Measurements from ENCODE around the gene CXXC4. TPM values are rescaled to one million over a fixed set of nuclear protein-coding genes. Genes with fewer than 3 reads are reported as not detected.

Gene CXXC4
- total and polyA plus RNA-seq, 2 donors (not counting 1 experiment from before 2014, with no cell fraction given): under 0.01 to 0.02 TPM

DNA sequence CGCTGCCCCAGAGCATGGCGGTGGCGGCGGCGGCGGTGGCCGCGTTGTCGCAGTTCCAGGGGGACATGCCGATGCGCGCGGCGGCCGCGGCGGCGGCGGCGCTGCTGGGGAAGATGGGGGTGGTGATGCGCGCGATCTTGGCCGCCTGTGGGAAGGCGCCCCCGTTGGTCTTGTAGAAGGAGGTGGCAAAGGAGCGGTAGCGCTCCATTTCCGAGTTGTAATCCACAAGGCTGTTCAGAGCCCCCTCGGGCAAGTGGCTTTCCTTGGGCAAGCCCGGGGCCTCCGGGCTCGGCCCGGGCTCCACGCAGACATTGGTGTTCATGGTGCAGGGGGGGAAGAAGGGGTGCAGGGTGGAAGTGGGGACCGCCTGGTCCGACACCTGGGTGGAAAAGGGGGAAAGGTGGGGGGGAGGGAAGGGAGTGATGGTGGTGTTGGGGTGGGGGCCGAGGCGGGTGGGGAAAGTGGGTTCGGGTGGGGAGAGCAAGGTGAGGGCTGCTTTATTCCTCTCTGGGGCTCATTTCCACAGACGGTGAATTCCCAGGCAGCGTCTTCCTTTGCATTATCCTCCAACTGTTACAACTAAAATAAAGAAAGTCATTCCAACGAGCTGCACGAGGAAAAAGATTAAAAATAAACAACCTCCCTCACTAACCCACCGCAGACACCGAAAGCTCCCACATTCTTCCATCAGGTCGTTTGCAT, 3.1 kb downstream of the CXXC4 start:
- DNase-seq (ENCODE audit: low read depth in 2 of 2): peak; percentile 24 to 50
- Histone ChIP-seq H2AFZ (ENCODE audit: low read length) (peak overlapping the region; percentile 54), H3K4me1 (ENCODE audit: control insufficient read depth, extremely low read depth, insufficient read depth, low read length) (no peaks in the 10 kb centered on the region), H3K27ac (ENCODE audit: insufficient read depth, low read length) (no peak overlapping the region), H3K79me2 (ENCODE audit: control insufficient read depth, insufficient read depth, low read length) (no peaks in the 10 kb centered on the region), H3K27me3 (ENCODE audit: control insufficient read depth, insufficient read depth, low read length) (no peaks in the 10 kb centered on the region), H3K36me3 (ENCODE audit: control insufficient read depth, insufficient read depth, low read length) (no peaks in the 10 kb centered on the region), H3K9ac (ENCODE audit: insufficient read depth, low read length) (no peak overlapping the region), H3K9me3 (ENCODE audit: control insufficient read depth, insufficient read depth, low read depth, low read length) (no peaks in the 10 kb centered on the region), H3K4me3 (replicated peaks in 1 of 4; ENCODE audit: control extremely low read depth in 1 of 4, insufficient read depth in 1 of 4, low read depth in 3 of 4, low read length in 4 of 4) (peak overlapping the region; percentile 44 to 59 (median 49)), H3K4me2 (ENCODE audit: extremely low read depth, insufficient read depth, low read length) (peak overlapping the region; percentile 55), H4K20me1 (ENCODE audit: control insufficient read depth, extremely low read depth, insufficient read depth, low read length) (no peaks in the 10 kb centered on the region)
- TF ChIP-seq, protein P1, sequence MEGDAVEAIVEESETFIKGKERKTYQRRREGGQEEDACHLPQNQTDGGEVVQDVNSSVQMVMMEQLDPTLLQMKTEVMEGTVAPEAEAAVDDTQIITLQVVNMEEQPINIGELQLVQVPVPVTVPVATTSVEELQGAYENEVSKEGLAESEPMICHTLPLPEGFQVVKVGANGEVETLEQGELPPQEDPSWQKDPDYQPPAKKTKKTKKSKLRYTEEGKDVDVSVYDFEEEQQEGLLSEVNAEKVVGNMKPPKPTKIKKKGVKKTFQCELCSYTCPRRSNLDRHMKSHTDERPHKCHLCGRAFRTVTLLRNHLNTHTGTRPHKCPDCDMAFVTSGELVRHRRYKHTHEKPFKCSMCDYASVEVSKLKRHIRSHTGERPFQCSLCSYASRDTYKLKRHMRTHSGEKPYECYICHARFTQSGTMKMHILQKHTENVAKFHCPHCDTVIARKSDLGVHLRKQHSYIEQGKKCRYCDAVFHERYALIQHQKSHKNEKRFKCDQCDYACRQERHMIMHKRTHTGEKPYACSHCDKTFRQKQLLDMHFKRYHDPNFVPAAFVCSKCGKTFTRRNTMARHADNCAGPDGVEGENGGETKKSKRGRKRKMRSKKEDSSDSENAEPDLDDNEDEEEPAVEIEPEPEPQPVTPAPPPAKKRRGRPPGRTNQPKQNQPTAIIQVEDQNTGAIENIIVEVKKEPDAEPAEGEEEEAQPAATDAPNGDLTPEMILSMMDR (conservative IDR thresholded peaks at IDR 0.05 in 1 of 2, IDR thresholded peaks at IDR 0.05 in 1 of 2; ENCODE audit: low read depth in 1 of 2, low read length in 2 of 2): no peak
- no peak for TF ChIP-seq EZH2 (IDR thresholded peaks at IDR 0.05; ENCODE audit: low read length, missing control alignments)

DNA sequence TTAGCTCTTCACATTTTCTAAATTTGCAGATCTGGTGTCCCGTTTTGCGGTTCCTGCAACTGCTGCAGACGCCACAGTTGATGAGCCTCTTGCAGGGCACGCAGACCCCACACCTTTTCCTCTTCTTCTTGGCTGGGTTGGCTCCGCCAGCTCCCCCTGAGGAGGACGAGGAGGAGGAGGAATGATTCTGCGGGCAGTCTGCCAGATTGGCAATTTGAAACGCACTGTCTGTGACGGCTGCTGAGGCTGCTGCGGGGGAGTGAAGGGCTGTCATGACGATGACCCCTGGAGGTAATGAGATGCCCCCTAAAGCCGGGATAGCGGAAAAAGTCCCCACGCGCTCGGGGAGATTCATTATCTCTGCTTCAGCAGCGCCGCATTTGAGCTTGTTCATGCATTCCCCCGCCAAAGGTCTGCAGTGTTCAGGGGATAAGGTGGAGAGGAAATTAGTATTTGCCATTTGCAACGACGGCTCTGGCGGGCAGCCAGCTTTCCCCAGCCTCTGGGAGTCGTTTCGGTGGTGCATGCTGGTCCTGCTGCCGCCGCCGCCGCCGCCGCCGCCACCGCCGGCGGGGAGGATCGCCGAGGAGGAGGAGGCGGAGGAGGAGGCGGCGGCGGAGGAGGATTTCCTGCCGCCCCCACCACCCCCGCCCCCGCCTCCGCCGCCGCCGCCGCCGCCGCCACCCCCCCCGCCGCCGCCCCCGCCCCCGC, 3.8 kb downstream of the CXXC4 start:
- Histone ChIP-seq H3K9ac (ENCODE audit: insufficient read depth, low read length) (no peak overlapping the region), H3K9me3 (ENCODE audit: control insufficient read depth, insufficient read depth, low read depth, low read length) (no peaks in the 10 kb centered on the region), H4K20me1 (ENCODE audit: control insufficient read depth, extremely low read depth, insufficient read depth, low read length) (no peaks in the 10 kb centered on the region), H3K27me3 (ENCODE audit: control insufficient read depth, insufficient read depth, low read length) (no peaks in the 10 kb centered on the region), H3K27ac (ENCODE audit: insufficient read depth, low read length) (no peak overlapping the region), H3K4me3 (replicated peaks in 1 of 4; ENCODE audit: control extremely low read depth in 1 of 4, insufficient read depth in 1 of 4, low read depth in 3 of 4, low read length in 4 of 4) (peak overlapping the region; percentile 11 to 76 (median 43)), H3K4me2 (ENCODE audit: extremely low read depth, insufficient read depth, low read length) (peak overlapping the region; percentile 67), H3K79me2 (ENCODE audit: control insufficient read depth, insufficient read depth, low read length) (no peaks in the 10 kb centered on the region), H2AFZ (ENCODE audit: low read length) (peak overlapping the region; percentile 27), H3K4me1 (ENCODE audit: control insufficient read depth, extremely low read depth, insufficient read depth, low read length) (no peaks in the 10 kb centered on the region), H3K36me3 (ENCODE audit: control insufficient read depth, insufficient read depth, low read length) (no peaks in the 10 kb centered on the region)
- TF ChIP-seq EZH2 (IDR thresholded peaks at IDR 0.05; ENCODE audit: low read length, missing control alignments): no peak
- TF ChIP-seq, protein P1 (conservative IDR thresholded peaks at IDR 0.05 in 1 of 2, IDR thresholded peaks at IDR 0.05 in 1 of 2; ENCODE audit: low read depth in 1 of 2, low read length in 2 of 2): no peak
- peak; percentile 49 to 62 for DNase-seq (ENCODE audit: low read depth in 2 of 2)

DNA sequence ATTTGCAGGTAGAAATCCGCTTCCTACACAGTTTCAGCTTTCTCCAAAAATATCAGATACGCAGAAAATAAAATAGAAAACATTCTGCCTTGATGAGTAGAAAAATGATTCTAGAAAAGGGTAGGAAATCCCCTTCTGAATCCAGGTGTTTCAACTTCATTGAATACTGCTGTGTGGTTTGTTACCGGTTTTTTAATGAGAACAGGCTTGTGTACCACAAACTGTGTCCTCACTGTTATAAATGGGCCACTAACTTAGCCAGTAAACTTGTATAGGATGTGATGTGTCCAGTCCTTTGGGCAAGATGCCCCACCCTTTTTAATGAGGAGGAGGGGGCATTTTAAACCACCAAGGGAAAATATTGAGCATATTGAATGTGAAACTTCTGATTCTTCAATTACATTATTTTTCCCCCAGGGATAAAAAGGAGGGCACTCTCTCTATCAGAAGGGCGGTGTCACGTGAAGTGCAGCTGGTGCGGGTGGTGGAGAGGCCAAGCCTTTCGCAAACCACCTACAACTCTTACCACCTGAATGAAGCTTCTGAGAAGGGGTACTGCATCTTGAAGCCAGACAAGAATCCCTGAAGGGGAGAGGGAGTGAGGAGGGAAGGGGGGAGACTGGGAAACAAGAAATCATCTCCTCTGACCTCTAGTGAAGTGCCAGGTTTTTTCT, 4.5 kb downstream of the CXXC4 start:
- peak overlapping the region in 2 of 4 experiments; percentile 57 to 76 for H3K4me3 ChIP-seq (replicated peaks in 1 of 4; ENCODE audit: control extremely low read depth in 1 of 4, insufficient read depth in 1 of 4, low read depth in 3 of 4, low read length in 4 of 4)
- H2AFZ ChIP-seq (ENCODE audit: low read length): no peak overlapping the region
- no peaks in the 10 kb centered on the region for H3K4me1 ChIP-seq (ENCODE audit: control insufficient read depth, extremely low read depth, insufficient read depth, low read length)
- no peak overlapping the region for H3K9ac ChIP-seq (ENCODE audit: insufficient read depth, low read length)
- TF ChIP-seq, protein P1 (conservative IDR thresholded peaks at IDR 0.05 in 1 of 2, IDR thresholded peaks at IDR 0.05 in 1 of 2; ENCODE audit: low read depth in 1 of 2, low read length in 2 of 2): no peak
- TF ChIP-seq EZH2 (IDR thresholded peaks at IDR 0.05; ENCODE audit: low read length, missing control alignments): no peak
- no peak overlapping the region for H3K4me2 ChIP-seq (ENCODE audit: extremely low read depth, insufficient read depth, low read length)
- DNase-seq (ENCODE audit: low read depth in 2 of 2): peak in 1 of 2 donors; percentile 1
- H3K36me3 ChIP-seq (ENCODE audit: control insufficient read depth, insufficient read depth, low read length): no peaks in the 10 kb centered on the region
- H3K27ac ChIP-seq (ENCODE audit: insufficient read depth, low read length): no peak overlapping the region
- H4K20me1 ChIP-seq (ENCODE audit: control insufficient read depth, extremely low read depth, insufficient read depth, low read length): no peaks in the 10 kb centered on the region
- no peaks in the 10 kb centered on the region for H3K79me2 ChIP-seq (ENCODE audit: control insufficient read depth, insufficient read depth, low read length)
- no peaks in the 10 kb centered on the region for H3K9me3 ChIP-seq (ENCODE audit: control insufficient read depth, insufficient read depth, low read depth, low read length)
- no peaks in the 10 kb centered on the region for H3K27me3 ChIP-seq (ENCODE audit: control insufficient read depth, insufficient read depth, low read length)

All from fibroblast of lung (primary cell).